Tongue (tissue), 2 donors: Measurements from ENCODE around the gene SART3. TPM values are rescaled to one million over a fixed set of nuclear protein-coding genes. Genes with fewer than 3 reads are reported as not detected.
"Not testable (repeated sequence)": the region's sequence is repeated elsewhere in the genome, so short reads cannot be mapped to it uniquely, and the experiment has no call there.

Experiments used
- DNase-seq: peaks from one replicate; pipeline ENCODE4 v3.0.0-alpha.2; 2015
- total RNA-seq: library from RNA; depleted of rRNA; stranded (reverse); fragments of >200 nt; gene quantifications from one replicate; pipeline ENCODE4 v1.2.3, GENCODE V29; 2014

The SART3 gene
- total RNA-seq, 1 donor from 2014 or later, result 79.1 TPM

- DNase-seq, result peak; percentile 87
Measured at GRCh38 chr12:108597559-108598471, 36.8 kb upstream of the SART3 start, which contains the start of gene TMEM119. Gene TMEM119, minus strand, starts transcription at chr12:108598084. Its CDS starts 5,701 bp downstream, at chr12:108592383.

- no peak for DNase-seq
Measured at GRCh38 chr12:108596854-108597558, 36.0 kb upstream of the SART3 start.

- no peak for DNase-seq
Measured at GRCh38 chr12:108595711-108596647, 35.0 kb upstream of the SART3 start.

- DNase-seq, result no peak
Measured at GRCh38 chr12:108594960-108595710, 34.2 kb upstream of the SART3 start.

GRCh38 chr12:108594323-108594903 lies 33.4 kb upstream of the SART3 start:
- DNase-seq, result no peak

DNA sequence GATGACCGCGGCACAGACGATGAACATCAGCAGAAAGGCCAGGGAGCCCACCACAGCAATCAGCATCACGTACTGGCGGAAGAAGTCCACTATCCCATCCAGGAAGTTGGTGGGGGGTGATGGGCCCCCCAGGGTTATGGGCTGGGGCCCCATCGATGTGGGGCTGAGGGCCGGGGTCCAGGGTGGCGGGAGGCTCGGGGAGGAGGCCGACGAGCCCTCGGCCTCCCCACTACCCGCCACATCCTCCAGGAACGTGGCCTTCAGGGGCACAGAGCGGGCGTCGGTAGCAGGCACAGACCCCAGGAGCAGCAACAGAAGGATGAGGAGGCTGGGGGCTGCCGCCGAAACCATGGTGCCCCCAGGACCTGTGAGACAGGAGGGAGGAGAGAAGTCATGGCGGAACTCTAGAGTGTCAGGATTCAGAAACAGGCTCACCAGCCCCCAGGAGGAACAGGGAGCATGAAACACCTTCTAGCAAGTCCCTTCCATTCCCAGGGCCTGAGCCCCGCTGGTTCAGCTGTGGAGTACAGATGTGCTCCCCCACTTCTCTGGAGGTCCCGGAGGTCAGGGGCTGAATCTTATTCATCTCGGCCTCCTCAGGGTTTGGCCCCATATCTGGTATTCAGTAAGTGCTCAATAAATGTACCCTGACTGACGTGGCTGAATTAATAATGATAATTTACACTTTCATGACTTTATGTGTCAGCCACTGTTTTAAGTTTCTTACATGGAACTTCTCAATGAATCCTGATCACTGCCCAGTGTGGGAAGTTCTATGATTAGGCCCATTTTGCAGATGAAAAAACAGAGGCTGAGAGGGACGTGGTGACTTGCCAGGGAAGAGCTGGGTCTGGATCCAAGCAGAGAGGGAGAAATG lies 31.3 kb upstream of the SART3 start:
- no peak for DNase-seq

- no peak for DNase-seq
Measured at GRCh38 chr12:108591267-108591980, 30.5 kb upstream of the SART3 start.

GRCh38 chr12:108590463-108590862 lies 29.5 kb upstream of the SART3 start:
- DNase-seq, result not testable (repeated sequence)

DNA sequence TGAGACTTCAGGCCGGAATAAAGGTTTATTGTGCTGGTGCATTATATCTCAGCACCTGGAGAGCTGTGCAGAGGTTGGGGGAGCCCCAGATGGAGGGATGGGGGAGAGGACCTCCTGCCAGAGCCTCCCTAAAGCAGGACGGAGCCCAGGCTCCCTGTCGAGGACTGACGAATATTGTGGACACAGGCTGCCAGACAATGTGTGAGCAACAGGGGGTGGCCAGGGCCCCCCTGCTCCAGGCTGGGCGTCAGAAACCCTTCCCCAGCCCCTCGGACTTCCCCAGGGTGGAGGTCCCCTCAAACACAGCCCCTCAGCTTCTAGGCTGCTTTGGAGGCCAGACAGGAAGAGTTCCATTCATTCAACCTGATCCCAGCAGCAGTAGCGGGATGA lies 28.9 kb upstream of the SART3 start:
- DNase-seq, result no peak

GRCh38 chr12:108589028-108589839 lies 28.3 kb upstream of the SART3 start:
- DNase-seq, result peak; percentile 88

DNA sequence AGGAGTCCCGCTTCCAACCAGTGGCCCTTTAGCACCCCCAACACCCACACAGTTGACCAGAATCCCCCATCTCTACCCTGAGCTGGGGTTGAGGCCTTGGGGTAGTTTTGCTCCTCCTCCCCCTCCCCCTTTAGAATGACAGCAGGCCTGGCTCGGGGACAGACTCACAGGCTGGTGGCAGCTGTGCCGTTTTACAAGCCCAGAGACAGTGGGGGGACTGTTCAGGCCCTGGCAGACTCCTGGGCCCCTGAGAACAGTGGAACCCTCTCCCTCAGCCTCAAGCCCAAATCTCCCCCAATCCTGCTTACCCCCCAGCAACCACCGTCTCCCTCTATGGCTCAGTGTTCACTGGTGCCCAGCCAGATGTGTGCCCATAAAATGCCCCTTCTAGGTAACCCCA lies 26.9 kb upstream of the SART3 start:
- DNase-seq, result peak; percentile 87

DNA sequence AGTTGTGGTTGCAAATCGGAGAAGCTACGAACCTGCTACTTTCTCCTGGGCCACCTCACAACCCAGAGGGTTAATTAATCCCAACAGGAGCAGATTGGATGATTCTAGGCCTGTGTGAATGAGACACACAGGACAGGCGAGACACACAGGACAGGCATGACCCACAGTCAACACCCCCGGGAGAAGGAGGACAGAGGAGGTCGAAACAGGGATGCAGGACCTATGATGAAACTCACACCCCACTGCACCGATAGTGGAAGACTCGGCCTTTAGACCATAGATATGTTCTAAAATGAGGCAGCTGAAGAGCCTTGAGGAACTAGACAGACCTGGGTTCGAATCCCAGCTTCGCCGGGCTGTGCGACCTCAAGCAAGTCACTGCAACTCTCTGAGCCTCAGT lies 25.3 kb upstream of the SART3 start:
- no peak for DNase-seq

DNA sequence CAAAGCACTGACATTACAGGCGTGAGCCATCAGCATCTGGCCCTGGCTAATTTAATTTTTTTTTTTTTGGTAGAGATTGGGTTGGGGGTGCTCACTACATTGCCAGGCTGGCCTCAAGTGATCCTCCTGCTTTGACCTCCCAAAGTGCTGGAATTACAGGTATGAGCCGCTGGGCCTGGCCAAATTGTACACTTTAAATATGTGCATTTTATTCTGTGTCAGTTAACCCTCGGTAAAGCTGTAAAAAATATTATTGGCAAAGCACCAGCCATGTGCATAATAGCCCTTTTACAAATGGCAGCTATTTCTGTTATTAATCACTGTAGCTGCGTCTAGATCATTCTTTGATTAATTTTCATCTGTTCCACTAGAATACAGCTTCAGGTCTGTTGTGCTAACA lies 24.9 kb upstream of the SART3 start:
- no peak for DNase-seq

GRCh38 chr12:108584456-108585065 lies 23.6 kb upstream of the SART3 start:
- DNase-seq, result no peak

DNA sequence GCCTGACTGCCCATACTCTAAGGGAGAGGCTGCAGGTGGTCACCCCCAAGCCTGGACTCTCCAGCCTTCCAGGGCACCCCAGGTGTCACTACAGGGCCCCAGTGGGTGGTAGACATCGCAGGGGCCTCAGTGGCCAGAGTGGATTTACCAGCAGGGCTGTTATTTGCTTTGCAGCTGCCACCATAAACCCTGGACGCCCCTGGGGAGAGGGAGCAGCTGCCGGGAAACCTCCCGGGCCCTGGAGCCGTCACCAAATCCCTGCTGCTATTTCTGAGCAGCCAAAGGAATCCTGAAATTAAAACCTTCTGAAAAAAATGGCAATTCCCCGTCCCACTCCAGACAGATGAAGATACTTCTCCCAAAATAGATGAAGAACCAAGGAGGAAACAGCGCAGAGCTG lies 23.0 kb upstream of the SART3 start:
- DNase-seq, result peak; percentile 89

DNA sequence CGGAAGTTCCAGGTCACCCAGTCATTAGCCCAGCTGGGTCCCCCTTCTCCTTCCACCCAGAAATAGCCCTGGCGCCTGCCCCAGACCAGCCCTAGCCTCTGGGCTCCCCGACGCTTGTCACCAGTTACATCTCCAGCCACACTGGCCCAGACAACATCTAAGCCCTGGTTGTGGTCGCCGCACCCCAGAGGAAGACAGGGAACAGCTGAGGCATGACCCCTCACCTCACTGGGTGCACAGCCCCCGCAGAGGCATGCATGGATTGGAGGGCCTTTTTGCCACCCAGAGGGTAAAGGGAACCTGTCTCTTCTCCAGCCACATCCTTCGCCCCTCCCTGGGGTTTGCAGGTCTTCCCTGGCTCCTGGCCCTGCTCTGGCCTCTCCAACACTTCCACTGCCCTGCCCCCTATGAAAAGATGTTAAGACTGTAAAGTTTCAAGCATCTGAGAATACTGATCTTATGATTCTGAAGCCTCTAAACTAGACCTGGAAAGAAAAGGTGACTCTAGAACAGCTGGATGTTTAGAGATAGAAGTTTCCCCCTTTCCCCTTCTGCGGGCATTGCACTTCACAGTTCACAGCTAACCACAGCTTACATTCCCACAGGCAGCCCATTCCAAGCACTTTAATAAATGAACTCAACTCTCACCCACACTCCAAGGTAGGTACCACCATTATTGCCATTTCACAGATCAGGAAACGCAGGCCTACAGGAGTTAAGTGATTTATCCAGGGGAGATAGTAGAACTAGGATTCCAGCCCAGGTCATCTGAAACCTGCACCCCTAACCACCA lies 22.2 kb upstream of the SART3 start:
- DNase-seq, result no peak

GRCh38 chr12:108582509-108582908 lies 21.5 kb upstream of the SART3 start:
- no peak for DNase-seq
